Fibroblast of mammary gland (primary cell): ENCODE measurements around the gene PEAK3.
A peak's percentile ranks its signal among the peaks of the same experiment; 100 is the strongest.

Experiments used
- DNase-seq: peaks from one replicate; pipeline ENCODE4 v3.0.0-alpha.2; 2010; ENCODE audit warnings: low read depth
- H3K4me3 ChIP-seq: 2 replicates; pipeline ENCODE4 v1.5.1; 2011; ENCODE audit warnings: low read depth, mild to moderate bottlenecking, low read length, moderate library complexity; ENCODE audit not compliant: control insufficient read depth
- CTCF ChIP-seq: conservative IDR thresholded peaks from 2 replicates; pipeline ENCODE4 v1.5.1; 2011; ENCODE audit warnings: low read depth, low read length, inconsistent platforms; ENCODE audit not compliant: control insufficient read depth, insufficient read depth

PEAK3 gene

DNA sequence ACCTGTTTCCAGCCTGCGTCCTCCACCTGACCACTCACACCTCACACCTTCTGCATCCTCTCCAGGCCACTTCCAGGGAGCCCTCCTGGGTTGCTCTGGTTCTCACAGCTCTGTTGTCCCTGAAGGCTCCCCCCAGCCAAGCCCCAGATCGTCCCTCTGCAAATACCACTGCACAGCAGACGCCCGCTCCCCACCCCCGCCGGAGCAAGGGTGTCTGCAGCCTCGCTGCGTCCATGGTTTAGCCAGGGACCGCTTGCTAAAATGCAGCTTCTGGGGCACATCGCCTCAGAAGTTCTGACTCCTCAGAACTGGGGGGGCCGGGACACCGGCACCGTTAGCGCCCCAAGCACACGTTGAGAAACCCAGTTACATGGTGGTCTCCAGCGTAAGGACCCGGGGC lies 25.0 kb upstream of the PEAK3 start:
- DNase-seq = no peak
- no peak for TF ChIP-seq CTCF

GRCh38 chr19:2306281-2306806 lies 24.4 kb upstream of the PEAK3 start:
- DNase-seq = no peak
- TF ChIP-seq CTCF = no peak
- H3K4me3 ChIP-seq = no peak overlapping the region

More for the DNA sequence above, 25.0 kb upstream of the PEAK3 start:
- no peak overlapping the region for H3K4me3 ChIP-seq

DNA sequence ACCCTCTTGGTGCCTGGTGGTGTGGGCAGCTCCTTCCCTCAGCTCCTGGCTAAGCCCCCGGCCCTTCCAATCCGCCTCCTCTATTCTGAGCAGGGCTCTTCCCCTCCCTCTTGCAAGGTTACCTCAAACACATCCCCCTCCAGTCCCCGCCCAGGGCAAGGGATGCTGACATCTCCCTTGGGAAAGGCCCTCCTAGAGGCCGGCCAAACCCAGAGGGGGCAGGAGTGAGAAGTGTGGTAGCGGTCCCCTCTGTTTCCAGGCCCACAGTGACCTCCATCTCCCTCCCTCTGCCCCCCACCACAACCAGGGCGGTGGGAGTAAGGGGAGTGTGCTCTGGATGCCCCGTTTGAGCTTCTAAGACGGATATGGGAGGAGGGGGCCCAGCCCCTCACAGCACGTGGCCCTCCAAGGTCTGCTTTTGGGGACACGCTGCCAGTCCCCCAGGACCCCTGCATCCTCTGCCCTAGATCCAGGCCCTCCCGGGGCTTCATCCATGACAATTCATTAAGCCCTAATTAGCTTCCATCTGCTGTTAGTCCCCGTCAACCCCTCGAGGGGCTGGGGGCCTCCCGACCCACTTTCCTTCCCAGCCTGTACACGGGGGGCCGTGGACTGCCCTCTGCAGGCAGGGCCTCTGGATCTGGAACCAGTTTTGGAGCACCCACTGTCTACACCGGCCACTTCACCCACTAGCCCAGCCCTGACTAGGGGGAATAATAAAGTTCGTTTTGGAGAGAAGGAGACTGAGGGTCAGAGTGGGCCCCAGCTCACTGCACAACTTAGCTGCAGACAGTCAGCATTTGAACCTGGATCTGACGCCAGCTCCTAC lies 23.7 kb upstream of the PEAK3 start:
- TF ChIP-seq CTCF = no peak
- DNase-seq = no peak
- H3K4me3 ChIP-seq = no peak overlapping the region

- DNase-seq = no peak
- TF ChIP-seq CTCF = no peak
- H3K4me3 ChIP-seq = no peak overlapping the region
Measured at GRCh38 chr19:2303211-2303798, 21.3 kb upstream of the PEAK3 start.

- DNase-seq = peak; percentile 66
- TF ChIP-seq CTCF = no peak
- H3K4me3 ChIP-seq = no peak overlapping the region
Measured at GRCh38 chr19:2302319-2303210, 20.6 kb upstream of the PEAK3 start.

DNA sequence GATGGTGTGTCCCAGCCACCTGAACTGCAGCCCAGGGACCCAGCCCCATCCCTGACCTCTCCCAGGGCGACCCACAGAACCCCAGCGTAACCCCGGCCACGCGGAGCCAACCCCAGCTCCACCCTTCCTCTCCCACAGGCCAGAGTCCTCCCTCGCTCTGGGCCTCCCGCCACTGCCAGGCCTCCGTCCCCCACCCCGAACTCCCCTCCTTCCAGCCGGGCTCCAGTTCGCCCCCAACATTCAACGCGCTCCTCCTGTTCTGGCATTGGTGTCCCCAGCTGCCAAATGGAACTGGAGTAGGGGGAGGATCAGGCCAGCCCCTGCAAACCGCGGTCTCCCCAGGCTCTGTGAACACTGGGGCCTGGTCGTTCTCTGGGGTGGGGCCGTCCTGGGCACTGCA lies 18.6 kb upstream of the PEAK3 start:
- DNase-seq = no peak
- H3K4me3 ChIP-seq = no peak overlapping the region
- no peak for TF ChIP-seq CTCF
